NCI-H1694 treated with DMSO at 0.1 percent for 48 hours (cell line): Measurements from ENCODE around the gene ARHGAP18.

Source experiments
- DNase-seq: peaks from one replicate; lab custom pipeline; 2025; lab: John Stamatoyannopoulos, UW

The ARHGAP18 gene

GRCh38 chr6:129709769-129710449 lies at the start of gene ARHGAP18:
TSS of gene ARHGAP18 (minus strand) at chr6:129710177. CDS start at chr6:129710136, 41 bp downstream.
- DNase-seq = peak; percentile 11

- DNase-seq = no peak
Measured at GRCh38 chr6:129755787-129756186, 45.8 kb upstream of the ARHGAP18 start.

DNA sequence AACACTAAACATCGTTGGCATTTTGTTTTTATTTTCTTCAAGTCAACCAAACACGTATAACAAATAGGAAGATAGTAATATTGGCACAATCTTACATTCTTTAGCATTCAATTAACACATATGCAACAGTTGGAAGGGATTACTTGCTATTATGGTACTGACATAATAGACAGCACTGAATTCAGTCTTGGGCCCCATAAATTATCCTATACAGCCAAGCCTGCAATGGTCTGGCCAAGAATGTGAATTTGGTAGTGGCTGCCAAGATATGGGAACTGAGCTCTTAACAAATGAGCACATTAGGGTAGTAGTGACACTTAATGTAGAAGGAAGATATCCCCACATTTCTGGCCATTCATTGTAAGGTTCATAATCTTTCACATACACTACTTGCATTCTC lies 44.8 kb upstream of the ARHGAP18 start:
- DNase-seq = no peak

DNA sequence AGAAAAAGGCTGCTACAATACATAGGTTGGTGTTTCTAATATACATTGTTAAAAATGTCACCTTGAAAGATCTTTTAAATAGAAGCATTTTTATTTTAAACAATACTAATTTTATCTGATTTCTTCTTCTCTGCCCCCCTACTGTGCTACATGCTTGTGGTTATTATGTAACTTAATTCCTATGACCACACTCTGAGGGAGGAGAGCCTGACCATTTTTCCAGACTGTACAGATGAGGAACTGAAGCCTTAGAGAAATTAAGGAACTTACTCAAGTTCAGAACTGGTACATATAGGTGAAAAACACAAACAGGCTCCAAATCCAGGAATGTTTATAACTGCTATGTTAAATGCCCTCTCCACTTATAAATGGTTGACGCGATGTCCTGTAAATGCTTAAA lies 43.4 kb upstream of the ARHGAP18 start:
- no peak for DNase-seq

DNA sequence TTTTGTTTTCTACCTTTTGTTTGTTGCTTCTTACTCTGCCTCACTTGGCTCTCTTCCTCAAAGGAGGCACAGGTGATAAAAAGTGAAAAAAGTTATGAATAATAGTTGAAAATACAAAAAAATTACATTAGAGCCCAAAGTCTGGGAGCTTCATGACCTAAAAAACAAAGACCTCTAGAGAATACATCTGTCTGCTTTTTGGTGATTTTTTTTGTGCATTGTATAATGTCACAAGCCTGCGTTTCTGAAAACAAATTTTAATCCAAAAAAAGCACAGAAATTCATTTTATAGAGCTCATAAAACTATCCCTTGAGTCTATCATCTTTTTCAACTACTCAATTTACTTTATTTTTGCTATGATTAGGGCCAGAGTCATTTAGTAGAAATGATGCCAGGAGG lies 41.4 kb upstream of the ARHGAP18 start:
- no peak for DNase-seq

- no peak for DNase-seq
Measured at GRCh38 chr6:129750360-129750759, 40.4 kb upstream of the ARHGAP18 start.

GRCh38 chr6:129749749-129750120 lies 39.8 kb upstream of the ARHGAP18 start:
- DNase-seq = no peak

DNA sequence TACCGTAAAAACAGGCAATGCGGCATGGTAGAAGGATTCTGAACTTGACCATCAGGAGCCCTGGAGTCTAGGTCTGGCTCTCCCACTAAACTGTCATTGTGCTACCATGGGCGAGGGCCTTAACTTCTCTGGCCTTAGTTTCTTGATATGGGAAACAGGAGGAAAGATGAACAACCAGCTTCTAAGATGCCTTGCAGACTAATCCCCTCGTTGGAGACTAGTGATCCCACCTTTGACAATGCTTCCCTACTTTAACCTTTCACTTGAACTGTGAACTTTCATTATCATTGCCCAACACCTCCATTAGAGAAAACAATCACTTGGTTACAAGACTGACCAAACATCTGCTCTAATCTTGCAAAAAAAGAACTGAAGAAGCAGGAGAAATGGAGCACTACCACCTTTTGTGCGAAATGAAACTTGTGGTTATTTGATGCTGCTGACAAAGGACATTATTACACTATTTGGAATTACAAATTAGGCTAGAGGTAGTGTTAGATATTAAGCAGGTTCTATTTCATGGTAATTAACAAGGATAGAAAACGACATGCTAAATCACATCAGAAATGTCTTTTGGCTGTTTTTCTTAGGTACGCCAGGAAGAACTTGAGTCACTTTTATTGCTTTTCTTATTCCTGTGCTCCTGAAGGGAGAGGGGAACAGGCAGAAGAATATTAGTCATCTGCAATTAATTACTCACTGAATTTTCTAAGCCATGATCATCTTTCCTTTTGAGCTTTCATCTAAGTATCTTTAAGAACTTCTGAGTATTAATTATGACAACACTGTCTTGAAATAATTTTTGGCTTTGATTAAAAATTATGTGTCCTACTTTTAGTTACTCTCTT lies 39.1 kb upstream of the ARHGAP18 start:
- no peak for DNase-seq

- no peak for DNase-seq
Measured at GRCh38 chr6:129748212-129748900, 38.4 kb upstream of the ARHGAP18 start.

- no peak for DNase-seq
Measured at GRCh38 chr6:129747588-129748112, 37.7 kb upstream of the ARHGAP18 start.

DNA sequence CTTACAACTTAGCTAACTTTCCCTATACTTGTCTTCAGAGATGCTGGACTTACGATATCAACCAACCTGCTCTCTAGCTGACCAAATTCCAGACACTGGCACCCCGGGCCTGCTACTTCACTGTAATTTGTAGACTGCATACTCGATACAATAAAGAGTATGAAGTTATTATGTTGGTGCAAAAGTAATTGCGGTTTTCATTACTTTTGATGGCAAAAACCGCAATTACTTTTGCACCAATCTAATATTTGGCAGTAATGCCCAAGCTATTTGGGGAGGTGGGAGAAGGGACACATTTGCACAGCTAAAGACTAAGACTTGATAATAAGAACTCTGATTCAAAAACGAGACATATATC lies 34.9 kb upstream of the ARHGAP18 start:
- no peak for DNase-seq

DNA sequence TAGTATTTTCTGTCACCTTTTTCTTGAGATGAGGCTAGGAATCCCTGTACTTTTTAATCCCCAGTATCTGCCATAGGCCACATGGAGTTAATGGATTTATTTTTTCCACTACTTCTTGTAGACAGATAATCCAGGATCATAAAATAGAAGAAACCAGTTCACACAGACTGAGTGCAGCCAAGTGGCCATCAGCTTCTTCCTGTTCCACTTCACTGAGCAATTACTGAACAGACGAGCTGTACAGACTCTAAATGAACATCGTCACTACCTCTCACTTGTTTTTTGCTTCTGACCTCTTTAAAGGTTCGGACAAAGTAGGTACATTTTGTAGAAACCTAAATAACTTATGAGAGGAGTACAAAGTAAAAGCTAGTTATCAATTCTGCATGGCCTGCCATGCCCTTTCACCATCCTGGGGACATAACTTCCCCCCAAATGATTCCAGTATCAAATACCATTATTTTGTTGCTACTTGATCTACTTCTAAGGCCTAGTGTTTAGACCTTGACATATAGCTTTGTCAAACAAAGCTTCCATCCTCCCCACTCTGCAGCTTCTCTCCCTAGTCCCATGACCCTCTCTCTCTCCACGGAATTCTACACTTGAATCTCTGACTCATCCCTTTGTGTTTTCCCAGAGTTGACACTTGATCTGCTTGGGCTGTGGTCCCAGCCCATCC lies 34.4 kb upstream of the ARHGAP18 start:
- no peak for DNase-seq

DNA sequence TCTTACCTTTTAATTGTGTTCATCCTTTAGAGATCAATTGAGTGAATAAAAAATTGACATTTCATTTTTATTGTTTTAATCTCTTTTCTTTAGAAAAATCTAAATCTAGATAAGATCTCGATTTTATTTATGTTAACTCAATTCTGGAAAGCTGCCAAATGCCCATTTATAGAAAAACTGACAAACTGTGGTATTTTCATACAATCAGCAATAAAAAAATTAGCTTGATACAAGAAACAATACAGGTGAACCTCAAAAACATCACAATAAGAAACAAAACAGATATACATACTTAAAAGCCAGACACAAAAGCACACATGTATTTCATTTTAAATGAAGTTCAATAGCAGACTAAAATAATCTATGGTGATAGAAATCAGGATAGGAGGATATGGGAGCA lies 30.0 kb upstream of the ARHGAP18 start:
- no peak for DNase-seq

DNA sequence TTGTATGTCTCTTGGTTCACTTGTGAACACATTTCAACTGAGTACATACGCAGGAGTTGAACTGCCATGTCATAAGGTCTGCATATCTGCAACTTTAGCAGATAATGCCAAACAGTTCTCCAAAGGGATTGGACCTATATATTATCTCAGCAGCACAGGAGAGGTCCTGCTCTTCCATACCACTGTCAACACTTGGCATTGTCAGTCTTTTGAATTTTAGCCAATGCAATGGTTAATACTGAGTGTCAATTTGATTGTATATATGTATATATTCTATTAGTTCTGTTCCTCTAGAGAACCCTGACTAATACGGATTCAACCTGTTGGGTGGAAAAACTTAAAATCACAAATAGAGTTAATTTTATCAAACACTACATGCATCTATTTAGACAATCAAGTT lies 26.1 kb upstream of the ARHGAP18 start:
- DNase-seq = no peak

DNA sequence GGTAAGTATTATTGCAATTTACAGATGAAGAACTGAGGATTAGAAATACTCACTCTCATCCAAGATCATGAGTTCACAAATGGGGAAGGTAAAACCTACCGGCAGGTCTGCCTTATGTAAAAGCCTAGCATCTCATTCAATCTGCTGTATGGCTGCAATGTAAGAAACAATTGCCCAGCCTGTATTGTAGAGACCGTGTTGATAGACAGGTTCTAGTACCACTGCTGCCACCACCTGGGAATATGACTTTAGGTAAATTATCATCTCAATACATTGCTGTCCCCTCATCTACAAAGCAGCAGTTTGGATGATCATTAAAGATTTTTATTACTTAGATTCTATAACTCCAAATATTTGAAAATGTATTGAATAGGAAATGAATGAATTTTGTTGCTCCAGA lies 23.3 kb upstream of the ARHGAP18 start:
- DNase-seq = no peak

GRCh38 chr6:129732542-129732941 lies 22.6 kb upstream of the ARHGAP18 start:
- no peak for DNase-seq

- no peak for DNase-seq
Measured at GRCh38 chr6:129732034-129732433, 22.1 kb upstream of the ARHGAP18 start.

GRCh38 chr6:129731428-129731827 lies 21.5 kb upstream of the ARHGAP18 start:
- DNase-seq = no peak

DNA sequence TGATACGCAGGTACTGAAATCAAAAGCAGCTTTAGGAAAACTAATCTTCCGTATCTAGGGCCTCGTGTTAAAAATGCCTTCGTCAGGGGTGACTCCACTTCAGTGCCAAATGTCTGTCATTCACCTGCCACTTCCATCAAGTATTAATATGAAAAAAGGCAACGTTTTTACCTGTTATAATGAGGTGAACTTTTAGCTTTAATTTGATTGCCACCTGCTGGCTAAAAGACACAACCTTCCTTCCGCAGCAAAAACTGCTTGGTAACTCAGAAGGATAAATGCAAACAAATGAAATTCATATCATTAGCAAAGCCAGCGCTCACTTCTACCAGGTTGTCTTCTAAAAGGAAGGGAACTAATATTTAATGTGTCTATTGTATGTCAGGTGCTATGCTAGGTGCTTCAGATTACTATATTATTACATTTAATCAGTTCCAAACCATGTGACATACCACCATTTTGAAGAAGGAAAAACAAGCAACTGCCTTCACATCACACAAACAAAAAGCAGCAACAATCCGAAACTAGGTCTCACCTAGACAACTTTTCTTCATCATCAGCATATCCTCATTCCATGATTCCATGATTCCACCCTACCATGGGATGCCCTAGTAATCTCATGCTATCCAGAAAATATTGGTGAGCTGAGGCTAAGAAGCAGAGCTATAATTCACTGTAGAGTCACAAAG lies 20.6 kb upstream of the ARHGAP18 start:
- peak; percentile 16 for DNase-seq

DNA sequence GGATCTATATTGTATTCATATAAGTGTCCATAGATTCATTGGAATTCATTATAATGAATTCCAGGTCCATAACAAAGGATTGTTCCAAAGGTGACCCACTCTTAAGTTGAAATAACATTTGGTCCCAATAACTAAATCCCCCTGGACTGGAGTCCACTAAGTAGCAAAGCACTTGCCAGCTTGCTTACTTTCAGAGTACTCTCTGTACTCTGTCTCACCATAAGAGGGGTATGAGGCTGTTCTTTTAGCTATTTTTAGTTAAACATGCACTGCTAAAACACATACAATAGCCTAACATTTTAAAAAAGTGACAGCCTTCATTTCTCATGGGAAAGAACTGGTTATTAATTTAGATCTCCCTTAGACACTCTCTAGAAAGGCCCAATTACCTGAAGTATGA lies 16.7 kb upstream of the ARHGAP18 start:
- no peak for DNase-seq

GRCh38 chr6:129725341-129725740 lies 15.4 kb upstream of the ARHGAP18 start:
- no peak for DNase-seq

DNA sequence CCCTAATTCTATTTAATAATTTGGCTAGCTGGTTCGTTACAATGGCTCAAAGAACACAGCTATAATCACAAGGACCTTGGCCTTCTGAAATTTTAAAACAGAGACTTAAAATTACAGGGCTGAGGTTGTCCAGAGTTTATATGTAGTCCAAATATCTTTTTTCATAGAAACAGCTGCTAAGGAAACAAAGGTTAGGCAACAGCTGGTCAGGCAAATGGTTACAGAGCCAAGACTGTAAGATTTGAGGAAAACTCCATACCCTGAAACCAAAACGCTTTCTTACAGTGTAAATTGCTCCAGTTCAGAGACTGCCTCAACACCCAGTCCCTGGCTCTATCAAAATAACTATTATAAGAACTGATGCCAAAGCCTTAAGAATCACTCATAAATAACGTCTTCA lies 9.7 kb upstream of the ARHGAP18 start:
- DNase-seq = no peak
